HepG2 (cell line): ENCODE data around the gene MED12L. TPM values are rescaled to one million over a fixed set of nuclear protein-coding genes. Genes with fewer than 3 reads are reported as not detected.
A peak's percentile ranks its signal among the peaks of the same experiment; 100 is the strongest.

Source experiments
- ATF2 ChIP-seq: sonication (generic); formaldehyde crosslinking; IDR thresholded peaks from 2 replicates; pipeline ENCODE4 v1.4.0; 2020; ENCODE audit warnings: missing genetic modification reagents
- CCAR2 ChIP-seq: fragments of 200-400 bp; formaldehyde crosslinking; optimal IDR thresholded peaks from 2 replicates; pipeline ENCODE3; 2018; ENCODE audit warnings: low read depth, mild to moderate bottlenecking, low read length, moderate library complexity
- CHD4 ChIP-seq: fragments of 200-600 bp; sonication (generic); IDR thresholded peaks from 2 replicates; pipeline ENCODE4 v1.7.0; 2017; ENCODE audit warnings: mild to moderate bottlenecking, low read length, borderline replicate concordance
- ELK4 ChIP-seq: sonication (generic); formaldehyde crosslinking; IDR thresholded peaks from 2 replicates; pipeline ENCODE4 v1.9.0; 2021; ENCODE audit warnings: missing genetic modification reagents, borderline replicate concordance
- FOSL2 ChIP-seq: sonication (generic); formaldehyde crosslinking; IDR thresholded peaks from 2 replicates; pipeline ENCODE4 v1.4.0; 2020; ENCODE audit warnings: missing genetic modification reagents
- GFI1 ChIP-seq: sonication (generic); formaldehyde crosslinking; IDR thresholded peaks from 2 replicates; pipeline ENCODE4 v1.5.0; 2020; ENCODE audit warnings: missing genetic modification reagents, mild to moderate bottlenecking, borderline replicate concordance
- HNF1A ChIP-seq, 2 experiments: sonication (generic) in 1 of 2; formaldehyde crosslinking in 1 of 2; IDR thresholded peaks; 2 replicates each; pipeline versions ENCODE4 v1.4.0 to v1.6.1; 2016 to 2020; ENCODE audit warnings: borderline replicate concordance in 1 of 2, low read depth in 1 of 2, mild to moderate bottlenecking in 1 of 2, missing genetic modification reagents in 1 of 2
- NONO ChIP-seq, 2 experiments: fragments of 450-650 bp in 1 of 2; sonication (generic) in 1 of 2; formaldehyde crosslinking in 1 of 2; IDR thresholded peaks in 1 of 2; conservative IDR thresholded peaks in 1 of 2; 2 replicates each; pipeline versions ENCODE4 v1.6.1 to v1.8.0; 2017 to 2022; ENCODE audit warnings: mild to moderate bottlenecking in 1 of 2, missing genetic modification reagents in 1 of 2, moderate library complexity in 1 of 2
- ZBTB33 ChIP-seq: sonication (generic); formaldehyde crosslinking; IDR thresholded peaks from 2 replicates; pipeline ENCODE4 v1.4.0; 2020; ENCODE audit warnings: missing genetic modification reagents
- ZNF12 ChIP-seq: sonication (generic); formaldehyde crosslinking; IDR thresholded peaks from 2 replicates; pipeline ENCODE4 v1.5.0; 2020; ENCODE audit warnings: missing genetic modification reagents
- ZNF260 ChIP-seq: sonication (generic); formaldehyde crosslinking; IDR thresholded peaks from 2 replicates; pipeline ENCODE4 v1.4.0; 2020; ENCODE audit warnings: missing genetic modification reagents, low read depth, mild to moderate bottlenecking, borderline replicate concordance
- ZNF276 ChIP-seq: sonication (generic); formaldehyde crosslinking; IDR thresholded peaks from 2 replicates; pipeline ENCODE4 v1.4.0; 2020; ENCODE audit warnings: mild to moderate bottlenecking, low read depth, missing genetic modification reagents
- ZNF30 ChIP-seq: sonication (generic); formaldehyde crosslinking; IDR thresholded peaks from 2 replicates; pipeline ENCODE4 v1.5.0; 2020; ENCODE audit warnings: mild to moderate bottlenecking, missing genetic modification reagents
- ZNF354B ChIP-seq: sonication (generic); formaldehyde crosslinking; IDR thresholded peaks from 2 replicates; pipeline ENCODE4 v1.8.0; 2022; ENCODE audit warnings: mild to moderate bottlenecking, missing genetic modification reagents
- ZNF883 ChIP-seq: sonication (generic); formaldehyde crosslinking; IDR thresholded peaks from 2 replicates; pipeline ENCODE4 v1.5.1; 2020; ENCODE audit warnings: mild to moderate bottlenecking, missing genetic modification reagents; ENCODE audit errors: not compliant biosample characterization
- ZSCAN25 ChIP-seq: sonication (generic); formaldehyde crosslinking; IDR thresholded peaks from 2 replicates; pipeline ENCODE4 v1.8.0; 2022; ENCODE audit warnings: mild to moderate bottlenecking, missing genetic modification reagents
- polyA plus RNA-seq, 8 experiments: library from polyadenylated mRNA; depleted of rRNA in 3 of 8; stranded (reverse) in 7 of 8; unstranded in 1 of 8; fragments of >200 nt; fragmentation: Illumina TruSeq in 4 of 8; extraction: Trizol in 4 of 8; gene quantifications; 2 replicates each; pipeline versions ENCODE4 v1.2.1 to v1.2.3, GENCODE V29; 2011 to 2016; ENCODE audit warnings: low read depth in 4 of 8, missing spikeins in 1 of 8, mixed read lengths in 1 of 8; ENCODE audit not compliant: insufficient read depth in 1 of 8
- total RNA-seq, 5 experiments: library from RNA; depleted of rRNA; stranded (reverse); fragments of >200 nt; fragmentation: Illumina TruSeq; extraction: Trizol; gene quantifications; 2 replicates each; pipeline ENCODE4 v1.2.3, GENCODE V29; 2016; ENCODE audit warnings: low read depth in 1 of 5

MED12L gene
- total and polyA plus RNA-seq, 2 of the 13 experiments (the other 11 are each of a cell fraction or from before 2014, with no cell fraction given): 0.07 to 0.64 TPM

- TF ChIP-seq HNF1A (IDR thresholded peaks at IDR 0.05; ENCODE audit: low read depth): peak; percentile 91
- TF ChIP-seq HNF1A (CRISPR knock-in tag; IDR thresholded peaks at IDR 0.05; ENCODE audit: borderline replicate concordance): peak; percentile 97
- TF ChIP-seq FOSL2 (CRISPR knock-in tag): peak; percentile 92
- 0 out of 2 replicates have a peak, but pooled peaks have one; percentile 53 for TF ChIP-seq ZBTB33 (CRISPR knock-in tag)
- TF ChIP-seq ZNF276 (CRISPR knock-in tag): no peak
- peak; percentile 84; the same call in 1 of the 2 replicates for TF ChIP-seq ATF2
- no peak for TF ChIP-seq ZNF354B (CRISPR knock-in tag)
- TF ChIP-seq ZSCAN25 (CRISPR knock-in tag): peak; percentile 30; the same call in 1 of the 2 replicates
- peak; percentile 90 for TF ChIP-seq GFI1
- TF ChIP-seq ZNF883 (CRISPR knock-in tag): no peak
- no peak for TF ChIP-seq ZNF260
- TF ChIP-seq ZNF30 (CRISPR knock-in tag): no peak
- TF ChIP-seq CHD4: peak; percentile 76; the same call in 1 of the 2 replicates
- TF ChIP-seq ZNF12: peak; percentile 83; the same call in 1 of the 2 replicates
- TF ChIP-seq ELK4 (CRISPR knock-in tag): no peak
- no peak for TF ChIP-seq CCAR2
- TF ChIP-seq NONO (IDR thresholded peaks at IDR 0.05): no peak
- peak; percentile 71; the same call in 1 of the 2 replicates for TF ChIP-seq NONO (CRISPR knock-in tag; conservative IDR thresholded peaks at IDR 0.05)
These were observed 112.7 kb downstream of the MED12L start (continued) for GRCh38 chr3:151197981-151198767.
